Endothelial cell of hepatic sinusoid (primary cell): ENCODE measurements around the gene SBK3.

Experiments used
- in situ Hi-C: cut with HindIII; loops from 2 replicates; pipeline ENCODE4 v1.10.0; 2017; ENCODE audit warnings: low sequenced_read_pairs

SBK3 gene

GRCh38 chr19:55491546-55492360 lies 53.6 kb downstream of the SBK3 start:
- in situ Hi-C loops = no loop called here
